GM12878 (cell line): Measurements from ENCODE around the gene NPBWR2. TPM values are rescaled to one million over a fixed set of nuclear protein-coding genes. Genes with fewer than 3 reads are reported as not detected.

ENCODE experiments used
- ATAC-seq: fragments of 200-7000 bp; cut with Tn5 transposase; 3 replicates; pipeline ENCODE4 v1.9.1; 2020; ENCODE audit warnings: mild to moderate bottlenecking, moderate library complexity
- BruUV-seq: library from RNA; stranded (reverse); fragments of 400-500 nt; replicated peaks from 2 replicates; lab custom pipeline; 2021; lab: Mats Ljungman, UMichigan
- CTCF ChIA-PET: fragments of 300-600 bp; sonication (Branson Sonifier 250); formaldehyde crosslinking; extraction: SDS; loops from one replicate; lab custom pipeline; 2021; ENCODE audit warnings: inconsistent platforms; lab: Yijun Ruan, JAX
- POLR2A ChIA-PET: fragments of 350-600 bp; formaldehyde crosslinking; extraction: SDS; loops from one replicate; lab custom pipeline; 2021; ENCODE audit warnings: inconsistent platforms; lab: Charles Lee
- RAD21 ChIA-PET: fragments of 300-600 bp; sonication (Branson Sonifier 250); formaldehyde crosslinking; loops from one replicate; lab custom pipeline; 2023; ENCODE audit warnings: antibody characterized with exemption; ENCODE audit not compliant: unreplicated experiment; lab: Charles Lee
- SMC1A ChIA-PET: fragments of 300-600 bp; sonication (Branson Sonifier 250); formaldehyde crosslinking; loops from one replicate; lab custom pipeline; 2023; ENCODE audit not compliant: unreplicated experiment, uncharacterized antibody; lab: Charles Lee
- DNase-seq: peaks from one replicate; pipeline ENCODE4 v3.0.0-alpha.2; 2011; ENCODE audit warnings: low read depth, low spot score
- FAIRE-seq: peaks from 3 replicates; lab custom pipeline; 2011; peaks lifted over from hg19 to GRCh38; lab: Jason Lieb, UNC
- H2AFZ ChIP-seq: 2 replicates; pipeline ENCODE4 v1.6.0; 2011; ENCODE audit warnings: low read depth, low read length, control low read depth; ENCODE audit not compliant: control insufficient read depth
- H3K27ac ChIP-seq: 2 replicates; pipeline ENCODE4 v1.5.1; 2011; ENCODE audit warnings: control low read depth; ENCODE audit not compliant: control insufficient read depth, insufficient read depth
- H3K27me3 ChIP-seq, 2 experiments: replicated peaks in 1 of 2; 2 replicates each; pipeline versions ENCODE4 v1.6.0 to v1.6.1; 2011; ENCODE audit warnings: low read length in 1 of 2; ENCODE audit not compliant: control insufficient read depth in 2 of 2, insufficient read depth in 2 of 2
- H3K36me3 ChIP-seq, 2 experiments: 2 replicates each; pipeline ENCODE4 v1.5.1; 2011; ENCODE audit warnings: low read length in 1 of 2; ENCODE audit not compliant: control insufficient read depth in 2 of 2, insufficient read depth in 2 of 2
- H3K4me1 ChIP-seq: 2 replicates; pipeline ENCODE4 v1.6.1; 2011; ENCODE audit warnings: mild to moderate bottlenecking, low read length, moderate library complexity, mixed read lengths; ENCODE audit not compliant: control insufficient read depth, insufficient read depth
- H3K4me2 ChIP-seq: 2 replicates; pipeline ENCODE4 v1.6.0; 2011; ENCODE audit warnings: control low read depth; ENCODE audit not compliant: control insufficient read depth, insufficient read depth
- H3K4me3 ChIP-seq: fragments of 200-600 bp; sonication (generic); 2 replicates; pipeline ENCODE4 v1.5.1; 2016
- H3K79me2 ChIP-seq: 2 replicates; pipeline ENCODE4 v1.6.0; 2011; ENCODE audit warnings: low read length; ENCODE audit not compliant: control insufficient read depth, insufficient read depth
- H3K9ac ChIP-seq: 2 replicates; pipeline ENCODE4 v1.8.0; 2011; ENCODE audit warnings: low read length, control low read depth, mixed read lengths; ENCODE audit not compliant: control insufficient read depth, insufficient read depth
- H3K9me3 ChIP-seq: replicated peaks from 3 replicates; pipeline ENCODE4 v1.5.1; 2011; ENCODE audit warnings: mild to moderate bottlenecking, low read length; ENCODE audit not compliant: control insufficient read depth, insufficient read depth
- H4K20me1 ChIP-seq: 2 replicates; pipeline ENCODE4 v1.6.0; 2011; ENCODE audit not compliant: control insufficient read depth, insufficient read depth
- CBX3 ChIP-seq: fragments of 200-600 bp; sonication (generic); IDR thresholded peaks from 2 replicates; pipeline ENCODE4 v1.6.1; 2016; ENCODE audit warnings: low read depth, borderline replicate concordance
- MTA2 ChIP-seq: fragments of 450-650 bp; IDR thresholded peaks from 2 replicates; pipeline ENCODE4 v1.6.1; 2016; ENCODE audit warnings: low read depth, mild to moderate bottlenecking, moderate library complexity
- MXI1 ChIP-seq: fragments of 150-350 bp; IDR thresholded peaks from 2 replicates; pipeline ENCODE4 v1.6.1; 2011; ENCODE audit warnings: low read depth, mild to moderate bottlenecking, inconsistent platforms, low read length, improper control_type of control experiment
- RCOR1 ChIP-seq: conservative IDR thresholded peaks from 2 replicates; pipeline ENCODE4 v1.6.1; 2012; ENCODE audit warnings: low read depth, low read length, improper control_type of control experiment
- WGBS: methylation state at CpG from one replicate; pipeline ENCODE4 v1.1.6; 2016; ENCODE audit warnings: low lambda C conversion rate; ENCODE audit not compliant: insufficient replicate concordance, insufficient coverage; ENCODE audit errors: missing lambda C conversion rate; 5-methylcytosine and 5-hydroxymethylcytosine counted together
- in situ Hi-C: fragments of 300-500 bp; cut with MboI; formaldehyde crosslinking; loops from 9 replicates; pipeline ENCODE4 v1.14.3; 2018; ENCODE audit warnings: mixed read lengths
- intact Hi-C: fragments of 100-400 bp; cut with micrococcal nuclease; formaldehyde crosslinking; loops from one replicate; pipeline ENCODE4 v1.14.2; 2022; ENCODE audit not compliant: unreplicated experiment
- polyA plus RNA-seq, 11 experiments: library from polyadenylated mRNA; depleted of rRNA in 4 of 11; unstranded in 6 of 11; stranded (reverse) in 5 of 11; fragments of >200 nt; fragmentation: Nextera tagmentation in 4 of 11; fragmentation: Illumina TruSeq in 1 of 11; extraction: Ambion mirVana in 4 of 11; extraction: Trizol in 1 of 11; gene quantifications; 1 replicate in 1 of 11; 2 replicates in 10 of 11; pipeline versions ENCODE4 v1.2.1 to v1.2.3, GENCODE V29; 2011 to 2016; ENCODE audit warnings: inconsistent platforms in 2 of 11, missing spikeins in 2 of 11, low read depth in 1 of 11
- total RNA-seq, 4 experiments: library from RNA; depleted of rRNA in 3 of 4; stranded (reverse); fragments of >200 nt in 3 of 4; fragmentation: Illumina TruSeq in 1 of 4; extraction: Trizol in 1 of 4; gene quantifications; 2 replicates each; pipeline versions ENCODE4 v1.2.1 to v1.2.3, GENCODE V29; 2013 to 2021
- TF ChIP-seq, protein P1 (sequence below): fragments of 450-650 bp; IDR thresholded peaks from 2 replicates; pipeline ENCODE4 v1.6.1; 2017; ENCODE audit warnings: mild to moderate bottlenecking
- TF ChIP-seq, protein P2 (sequence below): IDR thresholded peaks from 2 replicates; pipeline ENCODE4 v1.6.1; 2012; ENCODE audit warnings: low read length, inconsistent platforms
- TF ChIP-seq, protein P3 (sequence below): IDR thresholded peaks from 2 replicates; pipeline ENCODE4 v1.6.1; 2012; ENCODE audit warnings: low read depth, low read length, improper control_type of control experiment
- TF ChIP-seq, protein P4 (sequence below): IDR thresholded peaks from 2 replicates; pipeline ENCODE4 v1.6.1; 2011; ENCODE audit warnings: mild to moderate bottlenecking, low read depth, low read length, moderate library complexity; ENCODE audit not compliant: insufficient replicate concordance

NPBWR2 gene
- total and polyA plus RNA-seq, 10 of the 15 experiments (the other 5 are each of a cell fraction or from before 2014, with no cell fraction given): not detected

DNA sequence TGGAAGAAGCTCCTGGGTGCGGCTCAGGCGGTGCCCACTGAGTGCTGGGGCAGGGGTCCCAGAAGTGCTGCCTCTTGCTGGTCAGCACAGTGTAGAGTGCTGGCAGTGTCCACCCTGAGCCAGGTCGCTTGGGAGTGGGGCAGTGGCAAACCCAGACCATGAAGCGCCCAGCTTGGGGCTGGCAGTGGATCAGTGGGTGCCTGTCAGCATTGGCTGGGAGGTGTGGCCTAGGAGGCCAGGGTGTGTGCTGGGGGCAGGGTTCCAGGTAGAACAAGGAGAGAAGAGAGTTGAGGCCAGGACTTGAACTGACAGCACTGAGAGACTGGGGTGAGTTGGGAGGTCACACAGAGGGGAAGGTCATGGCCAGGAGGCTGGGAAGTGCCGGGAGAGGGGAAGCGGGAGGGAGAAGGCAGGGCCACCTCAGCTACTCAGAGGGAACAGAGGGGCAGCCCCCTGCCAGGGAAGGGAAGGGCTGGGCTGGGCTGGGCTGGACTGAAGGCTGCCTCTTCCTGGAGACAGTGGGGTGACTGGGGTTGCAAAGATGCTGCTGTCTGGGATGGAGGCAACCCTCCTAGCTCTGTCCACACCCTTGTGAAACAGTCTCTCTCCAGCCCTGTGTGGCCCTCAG, 40.2 kb downstream of the NPBWR2 start:
- Histone ChIP-seq H3K79me2 (no peaks in the 10 kb centered on the region), H3K4me1 (peaks cover 32% of the 10 kb centered on the region), H3K27ac (no peak overlapping the region), H2AFZ (no peak overlapping the region), H3K9ac (no peak overlapping the region; the same call in 1 of the 2 replicates), H3K27me3 (no peaks in the 10 kb centered on the region), H3K36me3 (peaks cover 0 to 4% of the 10 kb centered on the region in 2 experiments; a peak in 2 of 4 replicates), H4K20me1 (no peaks in the 10 kb centered on the region), H3K9me3 (no peaks in the 10 kb centered on the region), H3K4me2 (no peak overlapping the region), H3K4me3 (no peak overlapping the region)
- POLR2A ChIA-PET: no interaction called here
- DNase-seq: no peak
- WGBS: 65% methylated on average over 6 of the region's 6 CpGs
- no peak for ATAC-seq
- no peak for TF ChIP-seq MTA2
- TF ChIP-seq CBX3: no peak
- TF ChIP-seq, protein P1, sequence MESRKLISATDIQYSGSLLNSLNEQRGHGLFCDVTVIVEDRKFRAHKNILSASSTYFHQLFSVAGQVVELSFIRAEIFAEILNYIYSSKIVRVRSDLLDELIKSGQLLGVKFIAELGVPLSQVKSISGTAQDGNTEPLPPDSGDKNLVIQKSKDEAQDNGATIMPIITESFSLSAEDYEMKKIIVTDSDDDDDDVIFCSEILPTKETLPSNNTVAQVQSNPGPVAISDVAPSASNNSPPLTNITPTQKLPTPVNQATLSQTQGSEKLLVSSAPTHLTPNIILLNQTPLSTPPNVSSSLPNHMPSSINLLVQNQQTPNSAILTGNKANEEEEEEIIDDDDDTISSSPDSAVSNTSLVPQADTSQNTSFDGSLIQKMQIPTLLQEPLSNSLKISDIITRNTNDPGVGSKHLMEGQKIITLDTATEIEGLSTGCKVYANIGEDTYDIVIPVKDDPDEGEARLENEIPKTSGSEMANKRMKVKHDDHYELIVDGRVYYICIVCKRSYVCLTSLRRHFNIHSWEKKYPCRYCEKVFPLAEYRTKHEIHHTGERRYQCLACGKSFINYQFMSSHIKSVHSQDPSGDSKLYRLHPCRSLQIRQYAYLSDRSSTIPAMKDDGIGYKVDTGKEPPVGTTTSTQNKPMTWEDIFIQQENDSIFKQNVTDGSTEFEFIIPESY: no peak
- TF ChIP-seq, protein P2, sequence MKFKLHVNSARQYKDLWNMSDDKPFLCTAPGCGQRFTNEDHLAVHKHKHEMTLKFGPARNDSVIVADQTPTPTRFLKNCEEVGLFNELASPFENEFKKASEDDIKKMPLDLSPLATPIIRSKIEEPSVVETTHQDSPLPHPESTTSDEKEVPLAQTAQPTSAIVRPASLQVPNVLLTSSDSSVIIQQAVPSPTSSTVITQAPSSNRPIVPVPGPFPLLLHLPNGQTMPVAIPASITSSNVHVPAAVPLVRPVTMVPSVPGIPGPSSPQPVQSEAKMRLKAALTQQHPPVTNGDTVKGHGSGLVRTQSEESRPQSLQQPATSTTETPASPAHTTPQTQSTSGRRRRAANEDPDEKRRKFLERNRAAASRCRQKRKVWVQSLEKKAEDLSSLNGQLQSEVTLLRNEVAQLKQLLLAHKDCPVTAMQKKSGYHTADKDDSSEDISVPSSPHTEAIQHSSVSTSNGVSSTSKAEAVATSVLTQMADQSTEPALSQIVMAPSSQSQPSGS: no peak
- TF ChIP-seq, protein P3, sequence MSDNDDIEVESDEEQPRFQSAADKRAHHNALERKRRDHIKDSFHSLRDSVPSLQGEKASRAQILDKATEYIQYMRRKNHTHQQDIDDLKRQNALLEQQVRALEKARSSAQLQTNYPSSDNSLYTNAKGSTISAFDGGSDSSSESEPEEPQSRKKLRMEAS: no peak
- no peak for TF ChIP-seq MXI1
- TF ChIP-seq RCOR1: no peak
- TF ChIP-seq, protein P4, sequence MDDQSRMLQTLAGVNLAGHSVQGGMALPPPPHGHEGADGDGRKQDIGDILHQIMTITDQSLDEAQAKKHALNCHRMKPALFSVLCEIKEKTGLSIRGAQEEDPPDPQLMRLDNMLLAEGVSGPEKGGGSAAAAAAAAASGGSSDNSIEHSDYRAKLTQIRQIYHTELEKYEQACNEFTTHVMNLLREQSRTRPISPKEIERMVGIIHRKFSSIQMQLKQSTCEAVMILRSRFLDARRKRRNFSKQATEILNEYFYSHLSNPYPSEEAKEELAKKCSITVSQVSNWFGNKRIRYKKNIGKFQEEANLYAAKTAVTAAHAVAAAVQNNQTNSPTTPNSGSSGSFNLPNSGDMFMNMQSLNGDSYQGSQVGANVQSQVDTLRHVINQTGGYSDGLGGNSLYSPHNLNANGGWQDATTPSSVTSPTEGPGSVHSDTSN: no peak
- RAD21 ChIA-PET: interaction anchor here (1.0 to 1.5 kb wide), 2 partner anchors 12 to 29 kb away, joined by 3 to 4 read pairs; partner anchors contain the start of genes OPRL1 and RGS19
- CTCF ChIA-PET: interaction anchor here (0.6 to 2.4 kb wide), 5 partner anchors 10 to 29 kb away, joined by 3 to 19 read pairs (median 5); partner anchors contain the start of genes OPRL1 and RGS19
- SMC1A ChIA-PET: interaction anchor here (2.0 kb wide), 1 partner anchor 10 kb away, joined by 10 read pairs; no protein-coding TSS in a partner anchor
- FAIRE-seq: no peak
- in situ Hi-C loops: no loop called here
- intact Hi-C loops: no loop called here
- no TSS peak for BruUV-seq
